RWPE1 (cell line): ENCODE results near the gene SMARCC2.
A peak's percentile ranks its signal among the peaks of the same experiment; 100 is the strongest.

Experiments
- CTCF ChIA-PET: fragments of 350-600 bp; sonication (Branson Sonifier 250); formaldehyde crosslinking; extraction: SDS; loops from one replicate; lab custom pipeline; 2021; lab: Yijun Ruan, JAX
- POLR2A ChIA-PET: fragments of 400-600 bp; formaldehyde crosslinking; extraction: SDS; loops from one replicate; lab custom pipeline; 2020; ENCODE audit warnings: antibody characterized with exemption; ENCODE audit not compliant: low non-redundant PET; lab: Yijun Ruan, JAX
- DNase-seq: peaks from one replicate; pipeline ENCODE4 v3.0.0; 2012; ENCODE audit warnings: low spot score
- H3K27ac ChIP-seq: fragments of 450-650 bp; 2 replicates; pipeline ENCODE4 v1.5.1; 2017
- TF ChIP-seq, protein P1 (sequence below): fragments of 450-650 bp; conservative IDR thresholded peaks from 2 replicates; pipeline ENCODE4 v1.5.1; 2017; ENCODE audit warnings: low read depth, mild to moderate bottlenecking

SMARCC2 gene

GRCh38 chr12:56189099-56189917, at the start of gene SMARCC2:
Gene SMARCC2, minus strand, starts transcription at chr12:56189483. Its CDS starts 22 bp downstream, at chr12:56189461.
- peak within 1 kb of the TSS; percentile 96 for H3K27ac ChIP-seq
- POLR2A ChIA-PET = interaction anchor here (0.5 to 1.1 kb wide), 9 partner anchors 25 to 960 kb away, joined by 3 to 6 read pairs (median 4); partner anchors contain the start of genes ESYT1, MYL6, RNF41 and ZC3H10
- TF ChIP-seq, protein P1, sequence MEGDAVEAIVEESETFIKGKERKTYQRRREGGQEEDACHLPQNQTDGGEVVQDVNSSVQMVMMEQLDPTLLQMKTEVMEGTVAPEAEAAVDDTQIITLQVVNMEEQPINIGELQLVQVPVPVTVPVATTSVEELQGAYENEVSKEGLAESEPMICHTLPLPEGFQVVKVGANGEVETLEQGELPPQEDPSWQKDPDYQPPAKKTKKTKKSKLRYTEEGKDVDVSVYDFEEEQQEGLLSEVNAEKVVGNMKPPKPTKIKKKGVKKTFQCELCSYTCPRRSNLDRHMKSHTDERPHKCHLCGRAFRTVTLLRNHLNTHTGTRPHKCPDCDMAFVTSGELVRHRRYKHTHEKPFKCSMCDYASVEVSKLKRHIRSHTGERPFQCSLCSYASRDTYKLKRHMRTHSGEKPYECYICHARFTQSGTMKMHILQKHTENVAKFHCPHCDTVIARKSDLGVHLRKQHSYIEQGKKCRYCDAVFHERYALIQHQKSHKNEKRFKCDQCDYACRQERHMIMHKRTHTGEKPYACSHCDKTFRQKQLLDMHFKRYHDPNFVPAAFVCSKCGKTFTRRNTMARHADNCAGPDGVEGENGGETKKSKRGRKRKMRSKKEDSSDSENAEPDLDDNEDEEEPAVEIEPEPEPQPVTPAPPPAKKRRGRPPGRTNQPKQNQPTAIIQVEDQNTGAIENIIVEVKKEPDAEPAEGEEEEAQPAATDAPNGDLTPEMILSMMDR = peak; percentile 99
- CTCF ChIA-PET = interaction anchor here (0.5 to 4.3 kb wide), 31 partner anchors 10 to 639 kb away, joined by 3 to 36 read pairs (median 5); partner anchors contain the start of genes ANKRD52, ESYT1, RNF41 and ZC3H10
- peak; percentile 91 for DNase-seq

DNA sequence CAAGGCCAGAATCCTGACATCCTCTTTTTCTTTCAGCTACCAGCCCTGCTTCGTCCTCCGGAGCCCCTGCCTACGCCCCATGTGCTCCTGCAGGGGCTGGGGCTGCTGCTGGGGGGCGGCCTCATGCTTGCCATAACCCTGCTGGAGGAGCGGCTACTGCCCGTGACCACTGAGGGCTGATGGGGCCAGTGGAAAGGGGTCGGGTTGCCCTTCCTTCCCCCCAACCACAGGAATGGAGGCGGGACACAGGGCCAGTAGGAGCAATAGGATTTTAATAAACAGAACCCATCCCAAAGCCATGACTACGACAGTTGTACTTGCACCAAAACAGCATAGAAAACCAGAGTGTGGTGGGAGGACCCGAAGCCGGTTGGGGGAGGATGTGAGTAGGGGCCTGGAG, 48.3 kb upstream of the SMARCC2 start:
- ChIA-PET POLR2A (no interaction called here), CTCF (interaction anchor here (0.6 to 1.4 kb wide), 2 partner anchors 11 to 31 kb away, joined by 3 read pairs; no protein-coding TSS in a partner anchor)
- H3K27ac ChIP-seq = peak overlapping the region; percentile 18; the same call in 1 of the 2 replicates
- TF ChIP-seq, protein P1 = no peak
- no peak for DNase-seq

GRCh38 chr12:56236985-56237384, 47.7 kb upstream of the SMARCC2 start:
- TF ChIP-seq, protein P1 = no peak
- POLR2A ChIA-PET = no interaction called here
- no peak for DNase-seq
- CTCF ChIA-PET = interaction anchor here (0.6 to 1.4 kb wide), 2 partner anchors 11 to 30 kb away, joined by 3 read pairs; no protein-coding TSS in a partner anchor
- peak overlapping the region; percentile 18; the same call in 1 of the 2 replicates for H3K27ac ChIP-seq

DNA sequence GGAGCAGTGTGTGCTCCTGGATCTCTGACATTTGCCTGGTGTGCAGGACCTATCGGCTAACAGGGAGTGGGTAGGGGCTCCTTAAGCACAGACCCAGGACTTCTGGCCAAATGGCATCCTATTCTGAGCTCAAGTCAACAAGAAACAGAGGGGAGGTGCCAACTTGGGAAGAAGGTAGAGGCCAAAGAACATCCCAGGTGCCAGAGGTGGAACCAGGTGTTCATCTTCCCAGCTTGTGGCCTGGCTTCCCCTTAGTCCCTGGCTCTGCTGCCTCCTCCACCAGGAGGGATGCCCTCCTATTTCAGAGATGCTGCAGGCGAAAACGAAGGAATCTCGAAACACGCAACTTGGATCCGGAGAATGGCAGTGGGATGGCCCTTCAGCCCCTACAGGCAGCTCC, 46.8 kb upstream of the SMARCC2 start:
- no peak for DNase-seq
- POLR2A ChIA-PET = no interaction called here
- CTCF ChIA-PET = interaction anchor here (0.7 kb wide), 2 partner anchors 42 to 304 kb away, joined by 3 read pairs; no protein-coding TSS in a partner anchor
- TF ChIP-seq, protein P1 = no peak
- peak overlapping the region; percentile 7; the same call in 1 of the 2 replicates for H3K27ac ChIP-seq

GRCh38 chr12:56234746-56235436, 45.6 kb upstream of the SMARCC2 start:
- CTCF ChIA-PET = interaction anchor here (0.6 kb wide), 1 partner anchor 100 kb away, joined by 3 read pairs; no protein-coding TSS in a partner anchor
- no peak overlapping the region for H3K27ac ChIP-seq
- POLR2A ChIA-PET = no interaction called here
- no peak for DNase-seq
- TF ChIP-seq, protein P1 = no peak

- no peak overlapping the region for H3K27ac ChIP-seq
- ChIA-PET CTCF (no interaction called here), POLR2A (no interaction called here)
- DNase-seq = no peak
- TF ChIP-seq, protein P1 = no peak
Observed at GRCh38 chr12:56231184-56231582, 41.9 kb upstream of the SMARCC2 start.
